ENCODE measurements around the gene MESD. TPM values are rescaled to one million over a fixed set of nuclear protein-coding genes. Genes with fewer than 3 reads are reported as not detected.

The MESD gene
- total RNA-seq, 4 donors from 2014 or later = 21.2 to 43.8 (median 35.1) TPM

DNA sequence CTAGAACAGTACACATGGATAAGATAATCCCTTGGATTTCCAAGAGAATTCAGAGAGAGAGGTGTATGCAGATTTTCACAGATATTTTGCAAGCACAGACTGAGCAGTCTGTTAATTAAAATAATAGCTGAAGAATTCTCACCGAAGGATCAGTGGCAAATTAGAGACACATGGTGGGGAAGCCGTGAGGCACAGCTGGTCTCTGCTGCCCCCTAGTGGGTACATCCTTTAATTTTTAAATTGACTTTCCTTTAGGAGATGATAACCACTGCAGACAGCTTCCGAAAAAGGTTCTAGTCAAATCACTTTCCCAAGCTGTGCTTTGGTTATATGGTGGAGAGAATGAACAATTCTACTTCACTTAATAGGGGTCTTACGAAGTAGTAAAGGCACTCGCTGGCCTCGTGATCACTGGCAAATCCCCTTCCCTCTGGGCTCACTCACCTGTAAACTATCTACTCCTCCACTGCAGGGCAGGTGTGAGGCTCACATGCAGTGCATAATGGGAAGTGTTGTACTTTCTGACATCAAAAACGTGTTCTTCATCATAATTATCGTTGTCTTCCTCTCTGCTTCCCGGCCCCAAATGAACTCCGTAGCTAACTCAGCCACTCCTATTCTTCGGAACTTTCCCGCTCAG, 19.5 kb downstream of the MESD start:
- no peak for TF ChIP-seq EP300 (IDR thresholded peaks at IDR 0.05)
- TF ChIP-seq, protein P1, sequence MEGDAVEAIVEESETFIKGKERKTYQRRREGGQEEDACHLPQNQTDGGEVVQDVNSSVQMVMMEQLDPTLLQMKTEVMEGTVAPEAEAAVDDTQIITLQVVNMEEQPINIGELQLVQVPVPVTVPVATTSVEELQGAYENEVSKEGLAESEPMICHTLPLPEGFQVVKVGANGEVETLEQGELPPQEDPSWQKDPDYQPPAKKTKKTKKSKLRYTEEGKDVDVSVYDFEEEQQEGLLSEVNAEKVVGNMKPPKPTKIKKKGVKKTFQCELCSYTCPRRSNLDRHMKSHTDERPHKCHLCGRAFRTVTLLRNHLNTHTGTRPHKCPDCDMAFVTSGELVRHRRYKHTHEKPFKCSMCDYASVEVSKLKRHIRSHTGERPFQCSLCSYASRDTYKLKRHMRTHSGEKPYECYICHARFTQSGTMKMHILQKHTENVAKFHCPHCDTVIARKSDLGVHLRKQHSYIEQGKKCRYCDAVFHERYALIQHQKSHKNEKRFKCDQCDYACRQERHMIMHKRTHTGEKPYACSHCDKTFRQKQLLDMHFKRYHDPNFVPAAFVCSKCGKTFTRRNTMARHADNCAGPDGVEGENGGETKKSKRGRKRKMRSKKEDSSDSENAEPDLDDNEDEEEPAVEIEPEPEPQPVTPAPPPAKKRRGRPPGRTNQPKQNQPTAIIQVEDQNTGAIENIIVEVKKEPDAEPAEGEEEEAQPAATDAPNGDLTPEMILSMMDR (IDR thresholded peaks at IDR 0.05) = peak; percentile 67 to 89 (median 81)
- Histone ChIP-seq H3K4me3 (no peak overlapping the region), H3K27me3 (no peaks in the 10 kb centered on the region), H3K4me1 (peaks cover 0 to 21% (median 0%) of the 10 kb centered on the region in 4 donors), H3K9me3 (no peaks in the 10 kb centered on the region), H3K36me3 (peaks cover 0 to 43% (median 0%) of the 10 kb centered on the region in 3 donors), H3K27ac (no peak overlapping the region)
- peak; percentile 33 to 65 for DNase-seq (ENCODE audit: low spot score in 2 of 2)
- WGBS, 2 donors = 54 to 57% methylated on average over 12 of the region's 12 CpGs

DNA sequence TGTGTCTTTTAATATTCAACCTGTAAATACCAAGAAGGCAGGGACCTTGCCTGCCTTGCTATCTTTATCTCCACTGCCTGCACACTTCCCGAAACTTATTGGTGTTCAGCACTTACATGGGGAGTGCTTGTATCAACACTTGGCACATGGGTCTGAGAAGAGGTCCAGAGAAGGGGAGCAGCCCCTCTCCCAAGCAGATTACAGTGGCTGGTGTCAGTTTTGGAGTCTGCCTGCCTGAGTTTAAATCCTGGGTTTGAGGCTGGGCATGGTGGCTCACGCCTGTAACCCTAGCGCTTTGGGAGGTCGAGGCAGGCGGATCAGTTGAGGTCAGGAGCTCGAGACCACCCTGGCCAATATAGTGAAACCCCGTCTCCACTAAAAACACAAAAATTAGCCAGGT, 20.3 kb downstream of the MESD start:
- Histone ChIP-seq H3K4me3 (no peak overlapping the region), H3K9me3 (peaks cover 0 to 4% (median 0%) of the 10 kb centered on the region in 4 donors), H3K27ac (no peak overlapping the region), H3K4me1 (peaks cover 0 to 21% (median 0%) of the 10 kb centered on the region in 4 donors), H3K36me3 (peaks cover 0 to 49% (median 0%) of the 10 kb centered on the region in 3 donors), H3K27me3 (no peaks in the 10 kb centered on the region)
- no peak for TF ChIP-seq POLR2A (IDR thresholded peaks at IDR 0.05)
- no peak for TF ChIP-seq EP300 (IDR thresholded peaks at IDR 0.05)
- TF ChIP-seq, protein P1 (IDR thresholded peaks at IDR 0.05) = no peak
- no peak for DNase-seq (ENCODE audit: low spot score in 2 of 2)
- 73 to 87% methylated on average over 5 to 7 of the region's 7 CpGs for WGBS, 2 donors

DNA sequence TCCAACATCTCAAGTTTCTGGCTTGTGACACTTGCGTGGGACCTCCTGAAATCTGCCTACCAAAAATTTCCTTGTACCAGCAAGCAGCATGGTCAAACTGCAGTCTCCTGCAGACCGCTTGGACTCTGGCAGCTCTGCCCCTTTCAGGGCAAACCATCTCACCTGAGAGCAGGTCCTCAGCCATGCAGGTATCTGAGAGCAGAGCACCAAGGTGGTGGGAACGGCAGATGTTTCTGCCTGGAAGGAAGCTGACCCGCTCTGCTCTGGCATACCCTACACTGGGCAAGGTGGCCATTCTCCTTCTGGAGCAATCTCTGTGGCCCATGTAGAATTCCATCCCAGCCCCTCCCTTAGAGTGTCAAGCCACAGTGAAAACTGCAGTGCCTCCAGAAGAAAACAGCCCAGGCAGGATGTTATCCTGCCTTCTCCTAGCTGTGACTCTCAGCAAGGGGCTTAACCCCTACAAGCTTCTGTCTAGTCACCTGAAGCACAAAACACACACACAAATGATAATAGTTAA, 21.6 kb downstream of the MESD start:
- no peak for TF ChIP-seq POLR2A (IDR thresholded peaks at IDR 0.05)
- TF ChIP-seq, protein P1 (IDR thresholded peaks at IDR 0.05) = no peak
- no peak for TF ChIP-seq EP300 (IDR thresholded peaks at IDR 0.05)
- Histone ChIP-seq H3K4me1 (peaks cover 0 to 10% (median 0%) of the 10 kb centered on the region in 4 donors), H3K27ac (no peak overlapping the region), H3K27me3 (no peaks in the 10 kb centered on the region), H3K4me3 (no peak overlapping the region), H3K9me3 (peaks cover 0 to 5% (median 0%) of the 10 kb centered on the region in 4 donors), H3K36me3 (peaks cover 0 to 52% (median 0%) of the 10 kb centered on the region in 3 donors)
- DNase-seq (ENCODE audit: low spot score in 2 of 2) = no peak
- WGBS, 2 donors = 87 to 90% methylated on average over 4 of the region's 4 CpGs

DNA sequence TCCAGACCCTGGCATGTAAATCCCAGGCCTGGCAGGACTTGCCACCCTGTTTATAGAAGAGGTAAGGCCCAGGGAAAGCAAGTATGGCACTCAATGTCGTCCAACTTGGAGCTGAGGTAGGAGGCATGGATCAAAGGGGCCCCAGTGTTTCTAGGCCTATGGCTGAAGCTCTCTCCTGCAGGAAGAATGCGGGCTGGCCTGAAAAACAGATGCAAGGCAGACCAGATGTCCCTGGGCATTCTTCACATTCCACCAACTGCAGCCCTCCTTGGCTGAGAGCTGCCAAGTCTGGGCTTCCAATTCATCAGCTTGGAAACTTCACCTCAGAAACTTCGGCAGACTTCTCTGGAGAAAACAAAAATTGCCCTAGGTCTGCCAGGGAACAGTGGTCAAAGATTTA, 22.2 kb downstream of the MESD start:
- Histone ChIP-seq H3K4me3 (no peak overlapping the region), H3K27ac (no peak overlapping the region), H3K36me3 (peaks cover 0 to 46% (median 0%) of the 10 kb centered on the region in 3 donors), H3K27me3 (no peaks in the 10 kb centered on the region), H3K9me3 (peaks cover 0 to 5% (median 0%) of the 10 kb centered on the region in 4 donors), H3K4me1 (peaks cover 0 to 10% (median 0%) of the 10 kb centered on the region in 4 donors)
- 45 to 48% methylated on average over 3 of the region's 3 CpGs for WGBS, 2 donors
- TF ChIP-seq, protein P1 (IDR thresholded peaks at IDR 0.05) = no peak
- TF ChIP-seq EP300 (IDR thresholded peaks at IDR 0.05) = no peak
- TF ChIP-seq POLR2A (IDR thresholded peaks at IDR 0.05) = no peak
- no peak for DNase-seq (ENCODE audit: low spot score in 2 of 2)
